GM18511 (cell line): ENCODE results near the gene MAP2K6.
"Not testable (repeated sequence)": the region's sequence is repeated elsewhere in the genome, so short reads cannot be mapped to it uniquely, and the experiment has no call there.

ENCODE experiments used
- ATAC-seq: cut with Tn5 transposase; IDR thresholded peaks from one replicate; pipeline ENCODE4 v1.9.1; 2021; ENCODE audit warnings: mild to moderate bottlenecking, moderate library complexity; ENCODE audit not compliant: unreplicated experiment

The MAP2K6 gene

GRCh38 chr17:69454051-69454450 is 39.6 kb downstream of the MAP2K6 start:
- no peak for ATAC-seq

DNA sequence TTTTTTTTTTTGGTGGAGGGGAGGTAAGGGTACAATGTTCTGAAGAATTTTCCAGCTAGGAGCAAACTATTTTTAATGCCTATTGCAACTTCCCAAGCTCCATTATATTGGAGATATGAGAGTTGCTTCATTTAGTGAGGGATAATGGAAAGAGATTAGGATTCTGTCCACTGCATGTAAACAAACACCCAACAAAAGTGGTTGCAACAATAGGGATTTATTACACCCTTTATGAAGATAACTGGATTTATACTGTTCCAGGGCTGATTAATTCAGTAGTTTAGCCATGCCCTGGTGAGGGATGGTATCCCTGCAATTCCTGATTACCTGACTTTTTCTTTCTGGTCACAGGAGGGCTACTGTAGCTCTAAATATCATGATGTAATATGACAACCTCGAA is 40.5 kb downstream of the MAP2K6 start:
- no peak for ATAC-seq

DNA sequence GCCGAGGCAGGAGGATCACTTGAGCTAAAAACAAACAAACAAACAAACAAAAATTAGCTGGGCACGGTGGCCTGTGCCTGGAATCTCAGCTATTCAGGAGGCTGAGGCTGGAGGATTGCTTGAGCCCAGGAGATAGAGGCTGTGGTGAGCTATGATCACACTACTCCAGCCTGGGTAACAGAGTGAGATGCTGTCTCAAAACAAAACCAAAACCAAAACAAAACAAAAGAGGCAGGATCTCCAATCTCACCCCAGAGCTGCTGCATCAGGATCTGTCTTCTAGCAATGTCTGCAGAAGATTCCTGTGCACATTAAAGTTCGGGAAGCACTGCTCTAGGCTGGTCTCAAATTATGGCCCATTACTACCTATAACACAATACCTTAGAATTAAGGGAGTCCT is 43.1 kb downstream of the MAP2K6 start:
- no peak for ATAC-seq

GRCh38 chr17:69460963-69461922 is 46.7 kb downstream of the MAP2K6 start:
- no peak for ATAC-seq

- ATAC-seq: no peak
These were observed 47.5 kb downstream of the MAP2K6 start for GRCh38 chr17:69461951-69462369.

DNA sequence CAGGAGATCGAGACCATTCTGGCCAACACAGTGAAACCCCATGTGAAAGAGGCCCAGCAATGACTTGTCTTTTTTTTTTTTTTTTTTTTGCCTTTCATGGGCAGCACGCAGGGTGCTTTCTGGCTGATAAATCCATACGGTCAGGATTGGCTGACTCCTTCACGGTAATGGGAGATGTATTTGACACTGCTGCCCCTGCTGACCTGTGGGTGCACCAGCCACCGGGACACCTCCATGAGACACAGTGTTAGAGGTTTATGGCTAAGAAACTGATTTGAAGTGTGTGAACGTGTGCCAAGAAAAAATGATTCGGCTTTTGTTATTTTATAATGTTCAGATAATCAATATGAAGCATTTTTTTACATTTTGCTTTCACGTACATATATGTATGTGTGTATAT is 48.4 kb downstream of the MAP2K6 start:
- ATAC-seq: no peak

DNA sequence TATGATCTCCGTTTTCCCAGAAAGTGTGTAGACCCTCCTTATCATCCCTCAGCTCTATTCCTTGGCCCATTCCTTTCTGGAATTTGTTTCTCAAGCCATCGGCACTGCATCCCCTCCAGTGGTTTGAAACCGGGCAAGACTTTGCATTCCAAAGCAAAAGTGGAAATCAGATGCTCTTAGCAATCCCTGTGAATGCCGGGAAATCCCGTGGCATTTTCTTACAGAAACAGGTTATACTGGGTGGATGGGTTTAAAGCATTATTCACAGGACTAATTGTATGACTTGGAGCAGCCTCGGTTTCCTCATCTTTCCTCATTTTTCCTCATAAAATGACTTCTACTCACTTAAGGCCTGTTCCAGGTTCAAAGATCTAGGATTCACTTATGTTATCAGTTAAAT is 52.0 kb downstream of the MAP2K6 start:
- ATAC-seq: no peak

- ATAC-seq: no peak
These were observed 52.6 kb downstream of the MAP2K6 start for GRCh38 chr17:69466905-69467667.

- ATAC-seq: no peak
These were observed 53.7 kb downstream of the MAP2K6 start for GRCh38 chr17:69468207-69468606.

DNA sequence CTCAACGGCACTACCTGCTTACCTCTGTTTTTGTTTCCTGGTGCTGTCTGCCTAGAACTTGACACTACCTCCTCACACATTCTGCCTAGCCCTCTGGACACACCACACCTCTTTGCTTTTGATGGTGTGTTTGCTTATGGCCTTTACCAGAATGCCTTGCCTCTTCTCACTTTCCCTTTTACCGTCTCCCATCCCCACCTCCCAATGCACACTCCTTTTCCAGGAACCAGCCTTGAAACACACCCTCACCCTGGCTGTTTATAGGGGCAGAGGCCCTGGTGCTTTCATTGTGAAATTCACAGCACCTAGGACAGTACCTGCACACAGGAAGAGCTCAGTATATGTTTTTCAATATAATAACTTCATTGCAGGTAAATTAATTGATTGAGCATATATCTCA is 56.2 kb downstream of the MAP2K6 start:
- ATAC-seq: no peak

DNA sequence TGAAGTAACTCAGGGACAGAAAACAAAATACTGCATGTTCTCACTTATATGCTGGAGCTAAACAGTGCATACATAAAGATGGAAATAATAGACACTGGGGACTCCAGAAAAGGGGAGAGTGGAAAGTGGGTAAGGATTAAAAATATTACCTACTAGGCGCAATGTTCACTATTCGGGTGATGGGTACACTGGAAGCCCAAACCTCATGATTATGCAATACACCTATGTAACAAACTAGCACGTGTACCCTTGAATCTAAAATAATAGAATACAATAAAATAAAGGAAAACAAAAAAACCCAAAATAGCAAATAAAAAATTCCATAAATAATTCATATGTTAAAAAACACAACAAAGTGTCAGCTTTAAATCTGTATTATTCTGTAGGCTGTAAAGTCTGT is 56.9 kb downstream of the MAP2K6 start:
- ATAC-seq: no peak

DNA sequence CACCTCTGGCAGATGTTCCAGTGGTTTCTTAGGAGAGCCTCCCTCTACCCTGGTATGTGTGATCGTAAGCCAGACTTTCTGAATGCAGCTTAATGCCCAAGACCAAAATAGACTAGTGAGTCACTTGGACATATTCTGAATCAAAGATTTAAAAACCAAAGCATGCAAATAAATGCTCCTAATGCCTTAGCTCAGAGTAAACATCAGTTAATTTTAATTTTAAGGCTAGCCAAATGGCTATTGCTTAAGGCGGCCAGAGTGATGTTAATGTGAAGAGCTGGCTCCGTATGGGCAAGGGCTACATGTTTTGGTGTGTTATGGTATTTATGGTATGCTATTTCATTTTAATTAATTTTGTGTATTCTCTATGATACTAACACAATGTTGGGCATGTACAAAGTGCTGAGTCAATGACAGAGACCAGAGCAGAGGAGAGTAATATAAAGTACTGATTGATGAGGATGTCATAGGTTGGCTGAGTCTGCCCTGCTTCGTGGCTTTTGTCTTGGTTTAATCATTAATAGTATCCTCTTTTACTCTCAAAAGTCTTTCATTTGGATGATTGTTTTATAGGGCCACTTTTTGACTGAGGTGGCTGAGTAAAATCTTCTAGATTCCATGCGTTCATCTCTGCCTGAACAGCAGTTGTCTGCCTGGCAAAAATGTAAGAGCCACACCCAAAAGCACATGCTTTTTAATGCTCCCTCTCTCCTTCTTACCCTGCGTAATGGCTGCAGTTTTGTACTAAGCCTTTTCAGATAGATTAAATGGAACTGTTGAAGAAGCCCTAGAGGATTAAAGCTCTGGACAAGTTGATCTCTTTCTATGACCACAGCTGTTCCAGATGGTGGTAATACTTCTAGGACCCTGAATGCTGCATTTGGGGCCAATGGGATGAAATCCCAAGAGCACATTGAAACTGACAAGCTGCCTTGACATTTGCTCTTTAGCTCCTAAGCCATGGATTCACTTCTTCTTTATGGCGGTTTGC is 59.6 kb downstream of the MAP2K6 start:
- peak; percentile 62 for ATAC-seq

GRCh38 chr17:69477204-69477902 is 62.9 kb downstream of the MAP2K6 start:
- no peak for ATAC-seq

DNA sequence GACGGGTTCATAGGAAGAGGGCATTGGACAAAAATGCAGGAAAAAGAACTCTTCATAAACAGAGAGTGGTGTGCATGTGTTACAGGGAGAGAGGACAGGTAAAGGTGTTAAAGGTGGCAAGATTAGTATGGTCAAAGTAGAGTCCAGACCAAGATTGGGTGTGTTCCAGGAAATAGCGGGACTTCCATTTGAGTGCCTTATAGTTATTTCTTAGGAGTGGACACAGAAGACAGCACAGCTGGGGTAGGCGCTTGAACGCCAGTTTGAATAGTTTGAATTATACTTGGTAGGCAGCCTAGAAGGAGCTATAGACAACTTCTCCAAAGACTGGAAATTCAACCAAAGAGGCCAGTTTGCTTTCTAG is 63.4 kb downstream of the MAP2K6 start:
- ATAC-seq: no peak

DNA sequence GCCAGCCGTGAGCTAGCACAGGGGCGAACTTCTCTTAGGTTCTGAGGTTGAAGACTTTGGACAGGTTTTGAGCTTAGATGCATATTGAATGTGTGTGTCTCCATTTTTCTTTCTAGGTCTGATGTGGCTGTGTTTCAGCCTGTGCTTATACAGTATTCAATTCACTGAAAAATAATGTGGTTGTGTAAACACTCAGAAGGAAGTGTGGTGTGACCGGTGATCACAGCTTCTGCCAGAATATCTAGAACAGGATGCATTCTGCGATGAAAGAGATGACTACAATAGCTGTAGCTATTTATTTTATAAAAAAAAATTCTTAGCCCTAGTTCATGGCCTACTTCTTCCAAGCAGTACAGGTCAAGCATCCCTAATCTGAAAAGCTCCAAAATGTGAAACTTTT is 64.4 kb downstream of the MAP2K6 start:
- ATAC-seq: no peak

DNA sequence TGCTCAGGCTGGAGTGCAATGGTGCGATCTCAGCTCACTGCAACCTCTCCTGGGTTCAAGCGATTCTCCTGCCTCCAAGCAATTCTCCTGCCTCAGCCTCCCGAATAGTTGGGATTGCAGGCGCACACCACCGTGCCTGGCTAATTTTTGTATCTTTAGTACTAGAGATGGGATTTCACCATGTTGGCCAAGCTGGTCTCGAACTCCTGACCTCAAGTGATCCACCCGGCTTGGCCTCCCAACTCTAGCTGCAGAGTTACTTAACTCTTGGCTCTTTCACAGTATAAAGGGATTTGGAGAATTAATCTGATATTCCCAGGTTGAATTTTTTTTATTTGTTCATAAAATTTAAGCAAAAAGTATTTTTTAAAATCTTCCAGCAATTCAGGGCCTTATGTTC is 65.3 kb downstream of the MAP2K6 start:
- ATAC-seq: not testable (repeated sequence)

- no peak for ATAC-seq
These were observed 65.7 kb downstream of the MAP2K6 start for GRCh38 chr17:69480245-69480644.

- no peak for ATAC-seq
These were observed 70.8 kb downstream of the MAP2K6 start for GRCh38 chr17:69485251-69485661.

- no peak for ATAC-seq
These were observed 71.6 kb downstream of the MAP2K6 start for GRCh38 chr17:69485901-69486643.
